ENCODE results near the gene KIRREL3. TPM values are rescaled to one million over a fixed set of nuclear protein-coding genes. Genes with fewer than 3 reads are reported as not detected.

Gene KIRREL3
- polyA plus RNA-seq, 1 of the 3 experiments (the other 2 are of a cell fraction), result 3.7 TPM

- ChIA-PET CTCF (no interaction called here), POLR2A (no interaction called here)
- H3K9ac ChIP-seq, result no peak overlapping the region
- 97% methylated on average over 3 of the region's 3 CpGs for WGBS (ENCODE audit: low lambda C conversion rate)
- H3K79me2 ChIP-seq (ENCODE audit: insufficient read depth), result no peaks in the 10 kb centered on the region
- DNase-seq, result no peak
- H3K4me2 ChIP-seq, result no peak overlapping the region
- H3K9me2 ChIP-seq, result no peaks in the 10 kb centered on the region
- H4K20me1 ChIP-seq (ENCODE audit: insufficient read depth), result no peaks in the 10 kb centered on the region
- H3K36me3 ChIP-seq (replicated peaks in 1 of 2; ENCODE audit: control insufficient read depth in 1 of 2, insufficient read depth in 2 of 2, low read length in 1 of 2), result peaks cover 0 to 12% of the 10 kb centered on the region in 2 experiments
- H3F3A ChIP-seq (replicated peaks; ENCODE audit: insufficient read depth), result no peaks in the 10 kb centered on the region
- no peak for TF ChIP-seq TAF1 (IDR thresholded peaks at IDR 0.05; ENCODE audit: borderline replicate concordance, low read depth, low read length)
- no peak for TF ChIP-seq POLR2AphosphoS5 (IDR thresholded peaks at IDR 0.05; ENCODE audit: low read depth, low read length)
- no peak for TF ChIP-seq PBX3 (IDR thresholded peaks at IDR 0.05)
- TF ChIP-seq TEAD4 (IDR thresholded peaks at IDR 0.05; ENCODE audit: borderline replicate concordance, insufficient read depth), result no peak
- no peak for TF ChIP-seq RFX5 (IDR thresholded peaks at IDR 0.05; ENCODE audit: low read length)
- TF ChIP-seq MAX (IDR thresholded peaks at IDR 0.05; ENCODE audit: low read depth), result no peak
- H3K27ac ChIP-seq (ENCODE audit: low read depth in 2 of 2, low read length in 1 of 2), result no peak overlapping the region
- H3K4me3 ChIP-seq (ENCODE audit: low read depth in 2 of 2, low read length in 1 of 2), result no peak overlapping the region
- no peaks in the 10 kb centered on the region for H3K9me3 ChIP-seq
- no peak overlapping the region for H2AFZ ChIP-seq (ENCODE audit: low read depth)
- 0 out of 4 replicates have a peak, but pooled peaks cover 0 to 2% of the 10 kb centered on the region in 2 experiments for H3K4me1 ChIP-seq (ENCODE audit: control insufficient read depth in 1 of 2, insufficient read depth in 2 of 2, low read depth in 1 of 2, low read length in 1 of 2)
- no peaks in the 10 kb centered on the region for H3K27me3 ChIP-seq (ENCODE audit: insufficient read depth)
Measured at GRCh38 chr11:126409620-126409985, 591.0 kb downstream of the KIRREL3 start.

- H3K9ac ChIP-seq, result no peak overlapping the region
- POLR2A ChIA-PET, result no interaction called here
- DNase-seq, result no peak
- H3K36me3 ChIP-seq (replicated peaks in 1 of 2; ENCODE audit: control insufficient read depth in 1 of 2, insufficient read depth in 2 of 2, low read length in 1 of 2), result peaks cover 0 to 12% of the 10 kb centered on the region in 2 experiments
- H3K27ac ChIP-seq (ENCODE audit: low read depth in 2 of 2, low read length in 1 of 2), result no peak overlapping the region
- 96% methylated on average over 12 of the region's 12 CpGs for WGBS (ENCODE audit: low lambda C conversion rate)
- H3K4me3 ChIP-seq (ENCODE audit: low read depth in 2 of 2, low read length in 1 of 2), result no peak overlapping the region
- no peak overlapping the region for H3K4me2 ChIP-seq
- H3K4me1 ChIP-seq (ENCODE audit: control insufficient read depth in 1 of 2, insufficient read depth in 2 of 2, low read depth in 1 of 2, low read length in 1 of 2), result peaks cover 0 to 7% of the 10 kb centered on the region in 2 experiments; a peak in 1 of 4 replicates
- no peaks in the 10 kb centered on the region for H3F3A ChIP-seq (replicated peaks; ENCODE audit: insufficient read depth)
- no peaks in the 10 kb centered on the region for H3K27me3 ChIP-seq (ENCODE audit: insufficient read depth)
- no peaks in the 10 kb centered on the region for H3K79me2 ChIP-seq (ENCODE audit: insufficient read depth)
- H3K9me2 ChIP-seq, result no peaks in the 10 kb centered on the region
- no peak overlapping the region for H2AFZ ChIP-seq (ENCODE audit: low read depth)
- CTCF ChIA-PET, result no interaction called here
- H3K9me3 ChIP-seq, result no peaks in the 10 kb centered on the region
- no peaks in the 10 kb centered on the region for H4K20me1 ChIP-seq (ENCODE audit: insufficient read depth)
- TF ChIP-seq GABPA (IDR thresholded peaks at IDR 0.05; ENCODE audit: low read depth) (no peak), FOXJ3 (CRISPR knock-in tag; IDR thresholded peaks at IDR 0.05) (no peak), FOSL2 (IDR thresholded peaks at IDR 0.05; ENCODE audit: borderline replicate concordance, low read depth) (no peak), NRF1 (IDR thresholded peaks at IDR 0.05; ENCODE audit: low read depth, low read length) (no peak), ELF1 (IDR thresholded peaks at IDR 0.05) (no peak), RXRA (IDR thresholded peaks at IDR 0.05; ENCODE audit: borderline replicate concordance, low read depth) (no peak), NFIC (IDR thresholded peaks at IDR 0.05; ENCODE audit: borderline replicate concordance) (no peak), RFX5 (IDR thresholded peaks at IDR 0.05; ENCODE audit: low read length) (no peak), FOXM1 (IDR thresholded peaks at IDR 0.05; ENCODE audit: low read depth) (no peak), IRF3 (IDR thresholded peaks at IDR 0.05; ENCODE audit: low read depth, low read length) (no peak), JUND (IDR thresholded peaks at IDR 0.05) (no peak), TCF12 (IDR thresholded peaks at IDR 0.05) (no peak), POLR2AphosphoS5 (IDR thresholded peaks at IDR 0.05; ENCODE audit: low read depth, low read length) (no peak), USF1 (IDR thresholded peaks at IDR 0.05; ENCODE audit: borderline replicate concordance, low read depth) (no peak), ZBTB33 (IDR thresholded peaks at IDR 0.05; ENCODE audit: borderline replicate concordance, low read depth) (no peak), REST (IDR thresholded peaks at IDR 0.05; ENCODE audit: low read depth, low read length) (no peak)
Measured at GRCh38 chr11:126408901-126409619, 591.5 kb downstream of the KIRREL3 start.

Measured in SK-N-SH (cell line).